Coronary artery (tissue), 2 donors: ENCODE measurements around the gene ARHGAP9.

Source experiments
- DNase-seq: peaks from one replicate; pipeline ENCODE4 v3.0.0-alpha.2; 2017; ENCODE audit warnings: low spot score
- H3K27ac ChIP-seq, 2 donors: fragments of 200-600 bp; sonication (generic); one replicate each; pipeline ENCODE4 v1.5.1; 2016 to 2019
- H3K4me3 ChIP-seq: fragments of 200-600 bp; sonication (generic); 2 replicates; pipeline ENCODE4 v1.5.1; 2016; ENCODE audit warnings: mild to moderate bottlenecking, moderate library complexity
- TF ChIP-seq, protein P1 (sequence below): fragments of 200-600 bp; sonication (generic); IDR thresholded peaks from one replicate; pipeline ENCODE4 v1.5.1; 2019; ENCODE audit warnings: antibody characterized with exemption

Gene ARHGAP9

DNA sequence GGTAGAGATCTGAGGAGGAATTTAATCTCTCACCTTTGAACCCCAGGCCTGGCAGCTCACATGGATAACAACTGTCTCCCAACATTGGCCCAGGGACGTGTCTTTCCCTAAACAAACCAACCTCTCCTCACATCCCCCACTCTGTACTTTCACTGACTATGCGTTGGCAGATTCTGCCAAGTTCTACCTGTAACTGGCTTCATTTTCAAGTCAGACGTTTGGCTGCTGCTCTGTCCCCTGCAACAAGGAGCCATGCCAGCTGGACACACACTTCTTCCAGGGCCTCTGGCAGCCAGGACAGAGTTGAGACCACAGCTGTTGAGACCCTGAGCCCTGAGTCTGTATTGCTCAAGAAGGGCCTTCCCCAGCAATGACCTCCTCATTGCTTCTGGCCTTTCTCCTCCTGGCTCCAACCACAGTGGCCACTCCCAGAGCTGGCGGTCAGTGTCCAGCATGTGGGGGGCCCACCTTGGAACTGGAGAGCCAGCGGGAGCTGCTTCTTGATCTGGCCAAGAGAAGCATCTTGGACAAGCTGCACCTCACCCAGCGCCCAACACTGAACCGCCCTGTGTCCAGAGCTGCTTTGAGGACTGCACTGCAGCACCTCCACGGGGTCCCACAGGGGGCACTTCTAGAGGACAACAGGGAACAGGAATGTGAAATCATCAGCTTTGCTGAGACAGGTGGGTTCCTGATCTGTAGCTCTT lies 45.0 kb downstream of the ARHGAP9 start, which contains the start of gene INHBC:
TSS of gene INHBC (plus strand) at position 268 of the 707 bp plus-strand sequence. CDS start at position 371, 103 bp downstream.
- Histone ChIP-seq H3K4me3 (no peak within 1 kb of the TSS), H3K27ac (no peak within 1 kb of the TSS)
- DNase-seq = no peak
- TF ChIP-seq, protein P1, sequence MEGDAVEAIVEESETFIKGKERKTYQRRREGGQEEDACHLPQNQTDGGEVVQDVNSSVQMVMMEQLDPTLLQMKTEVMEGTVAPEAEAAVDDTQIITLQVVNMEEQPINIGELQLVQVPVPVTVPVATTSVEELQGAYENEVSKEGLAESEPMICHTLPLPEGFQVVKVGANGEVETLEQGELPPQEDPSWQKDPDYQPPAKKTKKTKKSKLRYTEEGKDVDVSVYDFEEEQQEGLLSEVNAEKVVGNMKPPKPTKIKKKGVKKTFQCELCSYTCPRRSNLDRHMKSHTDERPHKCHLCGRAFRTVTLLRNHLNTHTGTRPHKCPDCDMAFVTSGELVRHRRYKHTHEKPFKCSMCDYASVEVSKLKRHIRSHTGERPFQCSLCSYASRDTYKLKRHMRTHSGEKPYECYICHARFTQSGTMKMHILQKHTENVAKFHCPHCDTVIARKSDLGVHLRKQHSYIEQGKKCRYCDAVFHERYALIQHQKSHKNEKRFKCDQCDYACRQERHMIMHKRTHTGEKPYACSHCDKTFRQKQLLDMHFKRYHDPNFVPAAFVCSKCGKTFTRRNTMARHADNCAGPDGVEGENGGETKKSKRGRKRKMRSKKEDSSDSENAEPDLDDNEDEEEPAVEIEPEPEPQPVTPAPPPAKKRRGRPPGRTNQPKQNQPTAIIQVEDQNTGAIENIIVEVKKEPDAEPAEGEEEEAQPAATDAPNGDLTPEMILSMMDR = no peak

DNA sequence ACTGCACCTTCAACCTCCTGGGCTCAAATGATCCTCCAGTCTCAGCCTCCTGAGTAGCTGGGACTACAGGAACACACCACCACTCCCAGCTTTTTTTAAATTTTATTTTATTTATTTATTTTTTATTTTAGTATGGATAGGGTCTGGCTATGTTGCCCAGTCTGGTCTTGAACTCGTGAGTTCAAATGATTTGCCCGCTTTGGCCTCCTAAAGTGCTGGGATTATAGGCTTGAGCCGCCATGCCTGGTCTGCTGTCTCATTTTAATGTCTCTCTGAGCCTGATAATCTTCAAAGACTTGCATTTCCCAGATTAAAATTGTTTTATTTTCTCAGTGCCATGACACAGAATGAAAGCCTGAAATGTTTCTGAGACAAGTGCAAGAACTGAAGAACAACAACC lies 46.3 kb downstream of the ARHGAP9 start:
- TF ChIP-seq, protein P1 = no peak
- no peak for DNase-seq
- H3K4me3 ChIP-seq = no peak overlapping the region
- no peak overlapping the region for H3K27ac ChIP-seq

DNA sequence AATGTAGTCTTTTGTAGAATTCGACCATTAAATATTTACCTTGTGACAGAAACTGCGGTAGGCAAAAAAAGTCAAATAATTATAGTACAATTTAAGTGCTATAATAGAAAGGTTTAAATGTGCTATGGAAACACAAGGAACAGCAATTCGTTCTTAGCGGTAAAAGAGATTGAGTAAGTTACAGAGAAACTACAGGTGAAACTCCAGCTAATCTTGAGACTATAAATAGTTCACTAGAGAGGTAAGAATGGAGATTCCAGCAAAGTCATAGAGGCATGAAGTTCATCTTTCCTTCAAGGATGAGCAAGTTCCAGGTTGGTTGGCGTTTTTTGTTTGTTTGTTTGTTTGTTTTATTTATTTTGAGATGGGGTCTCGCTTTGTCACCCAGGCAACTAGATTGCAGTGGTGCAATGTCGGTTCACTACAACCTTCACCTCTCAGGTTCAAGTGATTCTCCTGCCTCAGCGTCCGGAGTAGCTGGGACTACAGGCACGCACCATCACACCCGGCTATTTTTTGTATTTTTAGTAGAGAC lies 47.9 kb downstream of the ARHGAP9 start:
- peak overlapping the region; percentile 89 to 98 for H3K27ac ChIP-seq
- peak overlapping the region; percentile 85 for H3K4me3 ChIP-seq
- no peak for DNase-seq
- TF ChIP-seq, protein P1 = no peak

DNA sequence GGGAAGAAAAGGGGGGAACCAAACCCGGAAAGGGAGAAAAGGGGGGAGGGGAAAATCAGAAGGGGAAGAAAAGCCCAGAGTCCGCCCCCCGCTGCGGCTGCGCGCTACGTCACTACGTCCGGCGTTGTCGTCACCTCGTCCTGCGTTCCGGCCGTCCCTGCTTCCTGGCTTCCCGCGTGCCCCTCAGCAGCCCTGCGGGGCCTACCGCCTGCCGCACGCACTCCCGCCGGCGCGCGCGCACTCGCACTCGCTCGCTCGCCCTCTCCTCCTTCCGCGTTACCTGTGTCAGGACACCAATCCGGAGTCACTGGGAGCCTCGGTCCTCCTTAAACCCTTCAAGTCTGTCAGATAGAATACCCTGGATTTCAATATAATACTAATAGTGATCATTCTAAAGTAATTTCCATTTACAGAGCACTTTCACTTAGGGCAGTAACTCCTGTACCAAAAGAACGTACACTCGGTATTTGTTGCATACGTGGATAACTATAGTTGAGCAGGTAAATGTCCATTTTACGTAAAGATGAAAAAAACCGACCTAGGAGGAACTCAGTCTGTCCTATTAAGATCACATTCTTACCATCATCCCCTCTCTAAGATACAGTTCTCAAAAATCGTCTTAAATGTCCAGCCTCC lies 48.6 kb downstream of the ARHGAP9 start, which contains the start of gene R3HDM2:
TSS of gene R3HDM2 (minus strand) at position 113 of the 636 bp plus-strand sequence. CDS start 120,615 bp downstream, outside the sequence.
- peak; percentile 97 for DNase-seq
- H3K27ac ChIP-seq = peak within 1 kb of the TSS; percentile 89 to 98
- TF ChIP-seq, protein P1 = no peak
- H3K4me3 ChIP-seq = peak within 1 kb of the TSS; percentile 85

DNA sequence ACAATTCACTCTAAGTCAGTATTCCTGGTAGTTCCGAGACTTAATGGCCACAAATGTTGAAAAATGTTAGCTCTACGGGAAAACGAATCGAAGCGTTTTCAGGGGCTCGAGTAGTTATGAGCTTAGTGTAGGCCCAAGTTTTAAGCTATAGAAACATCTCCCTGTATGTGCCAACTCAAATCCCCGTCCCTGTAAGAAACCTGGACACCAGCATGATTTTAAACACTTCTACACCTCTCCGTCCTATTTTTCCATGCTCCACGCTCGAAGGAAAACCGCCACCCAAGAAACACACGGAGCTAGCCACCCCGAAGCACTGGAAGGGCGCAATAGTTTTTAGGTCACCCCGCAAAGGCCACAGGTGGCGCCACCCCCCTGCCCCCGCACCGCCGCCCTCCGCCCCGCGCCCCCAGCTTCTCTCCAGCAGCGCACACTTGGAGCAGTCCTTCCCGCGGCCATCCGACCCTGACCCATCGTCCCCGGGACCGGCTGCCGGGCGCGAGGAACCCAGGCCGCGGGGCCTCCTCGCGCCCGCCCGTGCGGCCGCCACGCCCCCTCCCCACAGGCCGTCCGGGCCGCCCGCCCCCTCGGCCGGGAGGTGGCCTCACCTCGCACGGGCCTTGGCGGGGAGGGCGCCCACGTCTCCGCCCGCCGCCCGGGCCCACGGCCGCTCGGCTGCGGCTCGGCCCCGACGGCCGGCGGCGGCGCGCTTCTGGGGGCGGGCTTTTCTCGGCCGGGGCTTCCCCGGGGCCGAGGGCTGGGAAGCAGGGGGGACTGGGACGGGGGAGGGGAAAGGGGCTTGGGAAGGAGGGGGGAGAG lies 49.3 kb downstream of the ARHGAP9 start:
- Histone ChIP-seq H3K4me3 (peak overlapping the region; percentile 85), H3K27ac (peak overlapping the region; percentile 89 to 98)
- TF ChIP-seq, protein P1 = no peak
- DNase-seq = peak; percentile 78

DNA sequence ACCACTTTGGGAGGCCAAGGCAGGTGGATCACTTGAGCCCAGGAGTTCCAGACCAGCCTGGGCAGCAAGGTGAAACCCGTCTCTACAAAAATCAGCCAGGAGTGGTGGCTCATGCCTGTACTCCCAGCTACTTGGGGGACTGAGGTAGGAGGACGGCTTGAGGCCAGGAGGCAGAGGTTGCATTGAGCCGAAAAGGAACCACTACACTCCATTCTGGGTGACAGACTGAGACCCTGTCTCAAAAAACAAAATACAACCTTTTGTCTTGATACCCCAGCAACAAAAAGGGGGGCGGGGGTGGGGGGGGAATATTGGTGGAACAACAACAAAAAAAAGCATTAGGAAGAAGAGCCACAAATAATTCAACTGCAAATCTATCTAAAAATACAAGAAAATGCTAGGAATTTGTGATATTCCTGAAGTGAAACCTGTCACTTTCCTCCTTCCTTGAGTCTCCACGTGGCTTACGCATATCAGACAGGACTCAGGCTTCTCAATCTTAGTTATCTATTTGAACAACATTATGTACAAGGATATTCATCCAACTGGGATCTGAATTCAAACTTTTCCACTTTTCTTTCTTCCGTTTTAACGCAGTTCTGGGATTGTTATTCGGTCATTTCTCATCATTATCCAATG lies 50.1 kb downstream of the ARHGAP9 start:
- Histone ChIP-seq H3K4me3 (peak overlapping the region; percentile 85), H3K27ac (peak overlapping the region; percentile 89 to 98)
- no peak for DNase-seq
- TF ChIP-seq, protein P1 = no peak
